Fibroblast of pulmonary artery (primary cell): ENCODE measurements around the gene TRMO.
A peak's percentile ranks its signal among the peaks of the same experiment; 100 is the strongest.

Source experiments
- DNase-seq: peaks from one replicate; pipeline ENCODE4 v3.0.0-alpha.2; 2010; ENCODE audit warnings: low read depth
- H3K4me3 ChIP-seq: replicated peaks from 2 replicates; pipeline ENCODE4 v1.5.1; 2011; ENCODE audit warnings: low read depth, mild to moderate bottlenecking, control low read depth, low read length, moderate library complexity
- TF ChIP-seq, protein P1 (sequence below): IDR thresholded peaks from 2 replicates; pipeline ENCODE4 v1.5.1; 2011; ENCODE audit warnings: mild to moderate bottlenecking, control low read depth, low read length, inconsistent platforms; ENCODE audit errors: missing control alignments

The TRMO gene

GRCh38 chr9:97928986-97929604 is 6.8 kb upstream of the TRMO start:
- TF ChIP-seq, protein P1, sequence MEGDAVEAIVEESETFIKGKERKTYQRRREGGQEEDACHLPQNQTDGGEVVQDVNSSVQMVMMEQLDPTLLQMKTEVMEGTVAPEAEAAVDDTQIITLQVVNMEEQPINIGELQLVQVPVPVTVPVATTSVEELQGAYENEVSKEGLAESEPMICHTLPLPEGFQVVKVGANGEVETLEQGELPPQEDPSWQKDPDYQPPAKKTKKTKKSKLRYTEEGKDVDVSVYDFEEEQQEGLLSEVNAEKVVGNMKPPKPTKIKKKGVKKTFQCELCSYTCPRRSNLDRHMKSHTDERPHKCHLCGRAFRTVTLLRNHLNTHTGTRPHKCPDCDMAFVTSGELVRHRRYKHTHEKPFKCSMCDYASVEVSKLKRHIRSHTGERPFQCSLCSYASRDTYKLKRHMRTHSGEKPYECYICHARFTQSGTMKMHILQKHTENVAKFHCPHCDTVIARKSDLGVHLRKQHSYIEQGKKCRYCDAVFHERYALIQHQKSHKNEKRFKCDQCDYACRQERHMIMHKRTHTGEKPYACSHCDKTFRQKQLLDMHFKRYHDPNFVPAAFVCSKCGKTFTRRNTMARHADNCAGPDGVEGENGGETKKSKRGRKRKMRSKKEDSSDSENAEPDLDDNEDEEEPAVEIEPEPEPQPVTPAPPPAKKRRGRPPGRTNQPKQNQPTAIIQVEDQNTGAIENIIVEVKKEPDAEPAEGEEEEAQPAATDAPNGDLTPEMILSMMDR, result no peak
- no peak for DNase-seq
- H3K4me3 ChIP-seq, result no peak overlapping the region

DNA sequence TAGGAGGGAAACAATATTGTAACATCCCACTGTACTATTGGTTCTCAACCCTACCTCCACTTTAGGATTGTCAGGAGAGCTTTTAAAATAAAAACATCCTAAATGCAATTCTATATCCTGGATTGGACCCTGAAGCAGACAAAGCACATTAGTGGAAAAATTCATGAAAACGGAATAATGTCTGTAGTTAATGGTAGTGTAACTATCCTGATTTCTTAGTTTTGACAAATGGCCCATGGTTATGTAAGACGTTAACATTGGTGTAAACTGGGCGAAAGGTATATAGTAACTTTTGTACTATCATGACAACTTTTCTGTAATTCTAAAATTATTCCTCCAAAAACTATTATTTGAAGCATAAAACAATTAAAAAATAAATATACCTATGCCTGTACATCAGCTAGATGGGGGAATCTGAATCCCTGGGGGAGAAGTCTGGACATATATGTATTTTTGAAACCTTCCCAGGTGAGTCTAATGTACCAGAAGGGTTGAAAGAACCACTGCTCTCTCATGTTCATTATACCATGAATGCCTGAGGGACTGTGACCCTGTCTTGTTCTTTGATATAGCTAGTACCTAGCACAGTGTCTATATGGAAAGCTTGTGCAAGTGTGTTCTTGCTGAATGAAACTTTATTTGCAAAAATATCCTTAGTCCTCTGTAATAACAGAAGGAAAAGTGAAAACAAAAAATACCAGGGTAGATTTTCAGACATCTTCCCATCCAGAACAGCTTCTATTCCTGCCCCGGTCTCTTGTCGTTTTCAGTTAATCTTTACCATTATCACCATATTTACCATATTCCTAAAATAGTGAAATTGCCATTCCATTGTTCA is 3.4 kb upstream of the TRMO start:
- no peak for DNase-seq
- H3K4me3 ChIP-seq, result no peak overlapping the region
- TF ChIP-seq, protein P1, result no peak

- H3K4me3 ChIP-seq, result no peak overlapping the region
- DNase-seq, result no peak
These were observed 2.1 kb upstream of the TRMO start for GRCh38 chr9:97924386-97924785.

GRCh38 chr9:97923529-97924108 is 1.3 kb upstream of the TRMO start:
- DNase-seq, result peak; percentile 86
- peak overlapping the region; percentile 45 for H3K4me3 ChIP-seq
- TF ChIP-seq, protein P1, result peak; percentile 58

More at GRCh38 chr9:97924386-97924785, 2.1 kb upstream of the TRMO start:
- TF ChIP-seq, protein P1, result no peak

DNA sequence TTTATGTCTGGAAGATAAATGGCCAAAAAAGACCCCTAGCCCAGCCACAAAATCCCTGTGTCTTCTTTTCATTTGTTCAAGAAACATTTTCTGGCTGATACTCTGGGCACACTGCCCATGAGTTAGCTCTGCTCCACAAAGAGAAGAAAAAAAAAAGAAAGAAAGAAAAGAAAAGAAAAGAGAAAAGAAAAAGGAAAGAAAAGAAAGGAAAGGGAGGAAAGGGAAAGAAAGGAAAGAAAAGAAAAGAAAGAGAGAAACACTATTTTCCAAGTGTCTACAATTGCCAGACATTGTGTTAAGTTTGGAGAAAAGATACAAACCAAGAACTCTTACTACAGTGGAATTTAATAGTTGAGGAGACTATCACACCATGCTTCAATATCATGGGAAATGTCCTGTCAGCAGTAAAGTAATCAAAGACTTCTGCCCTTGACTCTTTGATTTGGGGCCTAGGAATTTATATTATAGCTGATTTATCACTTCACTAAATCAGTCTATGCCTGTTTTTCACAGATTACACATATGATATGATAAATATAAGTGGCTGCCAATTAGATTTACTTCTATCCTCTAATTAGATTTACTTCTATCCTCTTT is 3.0 kb downstream of the TRMO start:
- DNase-seq, result peak; percentile 4
- TF ChIP-seq, protein P1, result no peak

GRCh38 chr9:97918611-97919010 is 3.7 kb downstream of the TRMO start:
- TF ChIP-seq, protein P1, result no peak
- H3K4me3 ChIP-seq, result no peak overlapping the region
- DNase-seq, result no peak

More for the DNA sequence above, 3.0 kb downstream of the TRMO start:
- no peak overlapping the region for H3K4me3 ChIP-seq
